NAMALWA (cell line): ENCODE results near the gene SLC30A5.
"Not testable (repeated sequence)": the region's sequence is repeated elsewhere in the genome, so short reads cannot be mapped to it uniquely, and the experiment has no call there.

Experiments used
- DNase-seq: peaks from one replicate; pipeline ENCODE4 v3.0.0-alpha.2; 2015; ENCODE audit warnings: low spot score

Gene SLC30A5

GRCh38 chr5:69105996-69106906, 12.4 kb downstream of the SLC30A5 start:
- peak; percentile 30 for DNase-seq

GRCh38 chr5:69108367-69108766, 14.6 kb downstream of the SLC30A5 start:
- DNase-seq: not testable (repeated sequence)

- no peak for DNase-seq
These were observed 20.0 kb downstream of the SLC30A5 start for GRCh38 chr5:69113851-69114250.

GRCh38 chr5:69115526-69115925, 21.7 kb downstream of the SLC30A5 start:
- no peak for DNase-seq

- no peak for DNase-seq
These were observed 35.6 kb downstream of the SLC30A5 start for GRCh38 chr5:69129413-69129812.

- DNase-seq: no peak
These were observed 36.4 kb downstream of the SLC30A5 start for GRCh38 chr5:69130241-69130640.

GRCh38 chr5:69131304-69131703, 37.5 kb downstream of the SLC30A5 start:
- no peak for DNase-seq

GRCh38 chr5:69134126-69134525, 40.3 kb downstream of the SLC30A5 start:
- no peak for DNase-seq

- DNase-seq: peak; percentile 49
These were observed 42.5 kb downstream of the SLC30A5 start for GRCh38 chr5:69136293-69136692.

- DNase-seq: not testable (repeated sequence)
These were observed 43.4 kb downstream of the SLC30A5 start for GRCh38 chr5:69137208-69137607.

GRCh38 chr5:69137807-69138206, 44.0 kb downstream of the SLC30A5 start:
- DNase-seq: no peak

GRCh38 chr5:69138766-69139165, 45.0 kb downstream of the SLC30A5 start:
- no peak for DNase-seq

GRCh38 chr5:69140239-69140638, 46.4 kb downstream of the SLC30A5 start:
- not testable (repeated sequence) for DNase-seq

- no peak for DNase-seq
These were observed 47.0 kb downstream of the SLC30A5 start for GRCh38 chr5:69140827-69141226.

GRCh38 chr5:69148576-69148975, 54.8 kb downstream of the SLC30A5 start:
- not testable (repeated sequence) for DNase-seq

- DNase-seq: no peak
These were observed 55.3 kb downstream of the SLC30A5 start for GRCh38 chr5:69148981-69149675.

- DNase-seq: no peak
These were observed 55.8 kb downstream of the SLC30A5 start for GRCh38 chr5:69149676-69150010.

- no peak for DNase-seq
These were observed 58.9 kb downstream of the SLC30A5 start for GRCh38 chr5:69152731-69153130.

GRCh38 chr5:69156456-69156855, 62.6 kb downstream of the SLC30A5 start:
- DNase-seq: no peak

GRCh38 chr5:69158039-69158438, 64.2 kb downstream of the SLC30A5 start:
- DNase-seq: no peak

GRCh38 chr5:69160651-69161050, 66.8 kb downstream of the SLC30A5 start:
- no peak for DNase-seq

- peak; percentile 99 for DNase-seq
These were observed 73.1 kb downstream of the SLC30A5 start, which contains the start of gene CCNB1 for GRCh38 chr5:69166686-69167492. TSS of gene CCNB1 (plus strand) at chr5:69167150. CDS start at chr5:69167263, 113 bp downstream.
